ENCODE results near the gene INTS1.

The INTS1 gene

DNA sequence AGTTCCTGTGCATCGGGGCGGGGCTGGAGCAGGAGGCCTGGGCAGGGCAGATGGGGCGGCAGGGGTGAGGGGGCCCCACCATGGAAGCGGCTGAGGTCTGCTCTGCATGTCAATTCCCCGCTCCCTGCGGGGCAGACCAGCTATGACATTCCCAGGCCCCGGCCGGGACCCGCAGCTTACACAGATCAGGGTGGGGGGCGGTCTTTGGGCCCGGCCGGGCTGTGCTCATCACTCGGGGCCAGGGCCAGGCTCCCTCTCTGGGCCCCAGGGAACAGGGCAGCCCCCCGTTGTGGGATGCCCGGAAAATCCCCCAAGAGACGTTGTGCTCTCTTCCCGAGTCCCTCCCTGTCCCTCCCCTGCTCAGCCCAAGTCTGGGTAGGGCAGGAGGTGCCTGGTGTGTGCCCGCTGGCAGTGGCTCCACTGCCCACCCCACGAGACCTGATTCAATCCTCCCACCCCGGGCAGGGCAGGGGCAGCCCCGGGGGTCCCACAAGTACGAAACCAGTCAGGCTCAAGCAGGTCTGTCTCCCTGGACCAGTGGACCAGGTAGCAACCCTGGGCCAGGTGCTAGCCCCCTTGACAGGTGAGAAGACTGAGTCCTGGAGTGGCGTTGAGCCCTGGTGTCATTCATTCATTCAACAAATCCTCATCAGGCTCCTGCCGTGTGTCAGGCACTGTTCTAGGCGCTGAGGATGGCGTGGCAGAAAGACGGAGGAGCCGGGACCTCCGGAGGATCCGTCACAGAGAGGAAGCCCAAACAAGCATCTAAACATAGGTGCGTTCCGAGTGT, 73.9 kb downstream of the INTS1 start:
- no peak for DNase-seq

DNA sequence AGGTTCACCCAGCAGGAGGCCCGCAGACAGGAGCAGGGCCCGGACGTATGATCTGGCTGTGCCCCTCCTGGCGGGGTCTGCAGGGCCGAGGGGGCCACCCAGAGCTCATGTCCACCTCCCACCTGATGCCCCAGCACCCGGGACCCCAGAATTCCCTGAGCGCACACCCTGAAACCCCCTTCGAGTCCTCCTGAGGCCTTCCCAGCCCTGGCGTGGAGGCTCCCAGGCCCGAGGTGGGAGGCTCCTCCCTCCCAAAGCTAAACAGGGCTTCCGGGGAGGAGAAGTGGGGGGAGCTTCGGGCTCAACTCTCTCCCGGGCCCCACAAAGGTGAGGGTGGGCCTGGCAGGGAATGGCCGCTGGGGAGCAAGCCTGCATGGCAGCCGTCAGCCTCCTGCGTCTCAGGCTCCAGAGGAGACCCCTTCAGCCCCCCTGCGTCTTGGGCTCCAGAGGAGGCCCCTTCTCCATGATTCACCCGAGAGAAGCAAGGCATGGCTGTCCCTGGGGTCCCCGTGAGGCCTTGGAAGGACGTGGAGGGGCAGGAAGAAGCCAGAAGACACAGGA, 75.2 kb downstream of the INTS1 start:
- DNase-seq = no peak

DNA sequence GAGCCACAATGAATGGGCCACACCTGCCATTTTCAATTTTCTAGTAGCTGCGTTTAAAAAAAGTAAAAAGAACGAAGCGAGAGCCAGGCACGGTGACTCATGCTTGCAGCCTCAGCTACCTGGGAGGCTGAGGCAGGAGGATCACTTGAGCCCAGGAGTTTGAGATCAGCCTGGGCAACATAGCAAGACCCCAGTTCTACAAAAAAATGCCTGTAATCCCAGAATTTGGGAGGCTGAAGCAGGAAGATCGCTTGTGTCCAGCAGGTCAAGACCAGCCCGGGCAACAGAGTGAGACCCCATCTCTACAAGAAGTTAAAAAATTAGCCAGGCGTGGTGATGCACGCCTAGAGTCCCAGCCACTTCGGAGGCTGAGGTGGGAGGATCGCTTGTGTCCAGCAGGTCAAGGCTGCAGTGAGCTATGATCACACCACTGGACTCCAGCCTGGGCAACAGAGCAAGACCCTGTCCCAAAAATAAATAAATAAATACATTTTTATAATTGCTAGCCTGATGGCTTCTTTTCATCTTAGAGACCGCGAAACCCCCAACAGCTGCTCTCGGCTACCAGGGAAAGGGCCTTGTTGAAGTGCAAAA, 77.0 kb downstream of the INTS1 start:
- DNase-seq = no peak

DNA sequence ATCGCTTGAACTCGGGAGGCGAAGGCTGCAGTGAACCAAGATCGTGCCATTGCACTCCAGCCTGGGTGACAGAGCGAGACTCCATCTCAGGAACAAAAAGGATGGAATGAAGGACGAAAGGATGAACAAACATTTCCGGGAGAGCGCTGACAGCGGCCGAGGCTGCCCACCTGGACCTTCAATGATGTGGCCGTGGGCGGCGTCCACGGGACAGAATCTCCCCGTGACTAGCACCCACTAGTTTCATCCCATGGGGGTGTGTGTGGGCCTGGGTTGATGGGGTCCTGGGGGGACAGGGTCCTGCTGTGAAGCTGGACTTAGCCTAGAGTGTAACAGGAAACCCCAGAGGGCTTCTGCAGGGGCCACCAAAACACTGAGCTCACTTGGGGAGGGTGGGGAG, 77.7 kb downstream of the INTS1 start:
- DNase-seq = no peak

DNA sequence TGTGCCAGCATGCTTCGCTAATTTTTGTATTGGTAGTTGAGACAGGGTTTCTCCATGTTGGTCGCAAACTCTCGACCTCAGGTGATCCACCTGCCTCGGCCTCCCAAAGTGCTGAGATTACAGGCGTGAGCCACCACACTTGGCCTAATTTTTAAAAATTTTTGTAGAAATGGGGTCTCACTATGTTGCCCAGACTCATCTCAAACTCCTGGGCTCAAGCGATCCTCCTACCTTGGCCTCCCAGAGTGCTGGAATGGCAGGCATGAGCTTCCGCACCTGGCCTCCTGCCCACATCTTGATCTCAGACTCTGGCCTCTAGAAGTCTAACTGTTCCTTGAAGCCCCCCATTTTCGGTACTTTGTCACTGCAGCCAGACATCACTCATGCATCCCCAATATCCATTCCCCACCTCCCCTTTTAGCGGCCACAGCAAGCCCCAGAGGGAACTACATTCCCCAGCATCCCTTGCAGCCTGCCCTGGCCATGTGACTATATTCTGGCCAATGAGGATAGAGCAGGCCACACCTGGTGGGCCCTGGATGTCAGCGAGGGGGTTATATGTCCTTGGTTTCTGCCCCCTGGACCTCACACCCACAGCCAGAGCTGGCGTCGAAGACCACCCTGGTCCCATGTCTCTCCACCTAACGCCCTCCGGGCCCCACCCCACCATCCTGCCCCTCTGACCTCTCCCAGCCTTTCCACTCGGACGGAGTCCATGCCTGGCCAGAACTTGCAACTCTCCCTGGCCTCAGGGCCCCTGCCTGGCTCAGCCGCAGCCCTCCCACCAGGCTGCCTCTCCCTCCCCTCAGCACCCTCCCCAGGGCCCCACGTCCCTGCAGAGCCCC, 78.7 kb downstream of the INTS1 start:
- DNase-seq = no peak

DNA sequence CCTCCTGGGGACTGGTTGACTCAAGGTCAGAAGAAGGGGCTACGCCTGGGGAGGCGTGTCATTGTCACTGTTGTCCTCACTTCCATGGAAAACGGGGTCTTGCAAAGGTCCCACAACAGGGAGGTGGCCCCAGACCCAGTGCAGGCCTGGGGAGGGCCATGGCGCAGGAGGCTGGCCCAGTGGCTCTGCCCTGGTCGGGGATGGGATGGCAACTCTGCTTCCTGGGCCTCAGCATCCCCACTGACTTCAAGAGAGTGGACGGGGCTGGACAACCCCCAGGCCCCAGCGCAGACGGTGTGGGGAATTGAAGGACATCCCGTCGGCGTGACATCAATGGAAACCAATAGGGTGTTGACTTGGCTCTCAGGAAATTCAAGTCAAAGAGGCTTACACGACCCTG, 80.1 kb downstream of the INTS1 start:
- no peak for DNase-seq

DNA sequence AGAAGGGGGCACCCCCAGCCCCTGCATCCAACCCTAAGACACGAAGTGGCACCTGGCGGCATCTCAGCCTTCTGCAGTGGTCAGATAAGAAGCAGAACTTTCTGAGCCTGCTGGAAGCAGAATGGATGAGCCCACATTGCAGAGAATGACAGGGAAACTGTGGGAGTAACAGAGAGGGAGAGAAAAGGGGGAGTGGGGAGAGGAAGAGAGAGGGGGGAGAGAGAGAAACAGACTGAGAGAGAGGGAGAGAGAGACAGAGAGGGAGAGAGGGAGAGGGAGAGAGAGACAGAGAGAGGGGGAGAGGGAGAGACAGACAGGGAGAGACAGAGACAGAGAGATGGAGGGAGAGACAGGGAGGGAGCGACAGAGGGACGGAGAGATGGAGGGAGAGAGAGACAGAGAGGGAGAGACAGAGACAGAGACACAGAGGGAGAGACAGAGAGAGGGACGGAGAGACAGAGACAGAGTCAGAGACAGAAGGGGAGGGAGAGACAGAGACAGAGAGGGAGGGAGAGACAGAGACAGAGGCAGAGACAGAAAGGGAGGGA, 80.9 kb downstream of the INTS1 start:
- no peak for DNase-seq

DNA sequence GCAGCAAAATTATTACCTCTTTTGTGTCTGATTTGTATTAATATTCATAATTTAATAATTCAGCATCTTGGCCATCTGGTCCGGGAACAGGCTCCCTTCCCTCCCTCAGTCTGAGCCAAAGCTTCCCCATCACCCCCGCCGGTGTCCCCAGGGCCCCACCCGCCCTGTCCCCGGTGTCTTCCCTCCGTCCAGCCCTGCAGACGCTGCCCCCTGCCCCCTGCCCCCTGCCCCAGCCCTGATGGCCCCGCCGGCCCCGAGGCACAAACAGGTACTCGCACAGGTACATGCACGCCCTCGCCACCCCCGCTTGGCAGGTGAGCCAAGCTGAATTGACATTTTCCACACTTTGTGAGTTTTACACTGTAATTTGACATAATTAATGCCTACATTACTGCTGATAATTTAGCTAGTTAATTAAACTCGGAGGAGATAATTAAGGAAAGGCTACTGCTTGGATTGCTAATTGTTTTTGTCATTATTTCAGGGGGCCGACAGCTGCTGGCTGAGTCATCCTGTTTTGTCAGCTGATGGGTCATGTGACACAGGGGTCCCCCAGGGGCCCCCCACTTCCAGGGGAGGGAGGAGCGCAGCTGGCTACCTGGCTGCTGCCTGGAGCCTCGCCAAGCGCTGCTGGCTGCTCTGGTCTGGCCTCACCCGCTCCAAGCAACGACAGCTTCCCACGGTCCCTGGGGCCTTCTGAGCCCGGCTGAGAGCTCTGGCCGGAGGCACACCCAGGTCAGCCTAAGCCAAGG, 81.5 kb downstream of the INTS1 start:
- no peak for DNase-seq

DNA sequence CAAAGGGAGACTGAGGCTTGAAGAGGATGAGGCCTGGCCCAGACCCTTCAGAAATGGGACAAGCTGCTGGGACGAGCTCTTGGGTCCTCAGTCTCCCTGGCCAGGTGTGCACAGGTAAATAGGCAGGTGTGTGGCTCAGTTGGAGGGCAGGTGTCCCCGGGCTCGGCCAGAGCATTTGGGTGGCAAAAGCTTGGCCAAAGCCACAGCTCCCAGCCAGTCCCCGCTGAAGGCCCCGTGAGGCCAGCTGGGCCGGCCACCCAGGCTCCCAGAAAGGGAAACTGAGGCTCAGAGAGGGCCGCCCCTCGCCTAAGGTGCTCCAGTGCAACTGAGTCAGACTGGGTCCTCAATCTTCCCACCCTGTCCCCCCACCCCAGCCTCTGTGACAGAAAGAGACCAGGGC, 82.2 kb downstream of the INTS1 start:
- no peak for DNase-seq

DNA sequence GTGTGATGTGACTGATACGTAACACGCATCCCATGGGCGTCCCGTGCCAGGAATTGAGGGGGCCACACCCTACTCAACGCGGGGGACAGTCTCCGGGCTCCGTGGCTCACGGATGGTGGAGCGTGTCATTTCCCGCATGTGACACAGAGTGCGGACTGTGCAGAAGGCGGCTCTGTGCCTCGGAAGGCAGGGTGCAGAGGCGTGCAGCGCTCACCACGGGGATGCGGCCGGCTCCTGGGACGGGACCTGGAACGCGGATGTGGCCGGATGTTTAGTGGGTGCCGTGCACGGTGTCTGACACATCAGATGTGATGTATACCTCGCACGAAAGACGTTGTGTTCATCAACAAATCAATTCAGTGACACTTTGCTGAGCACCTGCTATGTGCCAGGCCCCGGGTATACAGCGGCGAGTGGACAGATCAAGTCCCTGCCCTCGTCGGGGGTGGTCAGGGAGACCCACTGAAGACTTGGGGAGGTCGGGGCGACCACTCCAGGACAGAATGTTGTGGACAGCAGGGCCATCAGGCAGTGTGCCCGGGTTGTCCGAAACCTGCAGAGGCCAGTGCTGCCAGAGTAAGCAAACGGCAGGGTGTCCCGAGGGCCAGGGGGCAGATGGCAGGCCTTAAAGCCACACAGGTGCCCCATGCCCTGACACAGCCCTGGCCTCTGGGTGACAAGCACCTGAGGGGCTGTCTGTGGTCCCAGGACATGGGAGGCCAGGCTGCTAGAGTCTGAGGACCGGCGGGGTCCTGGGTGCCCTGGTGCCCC, 83.0 kb downstream of the INTS1 start:
- no peak for DNase-seq
